ENCODE results near the gene ATP11C. TPM values are rescaled to one million over a fixed set of nuclear protein-coding genes. Genes with fewer than 3 reads are reported as not detected.
A peak's percentile ranks its signal among the peaks of the same experiment; 100 is the strongest.
"Not testable (repeated sequence)": the region's sequence is repeated elsewhere in the genome, so short reads cannot be mapped to it uniquely, and the experiment has no call there.

ATP11C gene
- total and polyA plus RNA-seq, 2 donors, result 14.6 to 21.6 TPM

DNA sequence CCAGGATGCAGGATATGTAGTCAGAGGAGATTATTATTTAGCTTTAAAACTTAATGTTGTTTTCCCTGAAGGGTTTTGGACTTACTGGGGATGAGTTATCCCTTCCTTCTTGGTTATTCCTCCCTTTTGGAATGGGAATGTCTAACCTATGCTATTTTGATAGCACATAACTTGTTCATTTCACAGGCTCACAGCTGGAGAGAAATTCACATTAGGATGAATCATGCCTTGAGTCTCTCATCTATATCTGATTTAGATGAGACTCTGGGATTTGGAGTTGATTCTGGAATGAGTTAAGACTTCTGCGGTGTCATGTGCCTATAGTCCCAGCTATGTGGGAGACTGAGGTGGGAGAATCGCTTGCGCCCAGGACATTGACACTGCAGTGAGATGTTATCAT lies 81.1 kb downstream of the ATP11C start:
- no peaks in the 10 kb centered on the region for H3K9me3 ChIP-seq (ENCODE audit: control insufficient read depth in 2 of 2, insufficient read depth in 1 of 2, low read length in 1 of 2)
- no peak overlapping the region for H3K4me3 ChIP-seq (ENCODE audit: low read length in 2 of 2)
- no peak overlapping the region for H3K27ac ChIP-seq (ENCODE audit: low read depth in 1 of 2, low read length in 1 of 2)
- H3K4me1 ChIP-seq (ENCODE audit: control insufficient read depth in 2 of 2, insufficient read depth in 2 of 2, low read length in 2 of 2), result no peaks in the 10 kb centered on the region
- 97% methylated on average over 3 of the region's 3 CpGs for WGBS
- no peak for DNase-seq (ENCODE audit: low read depth in 6 of 9, low spot score in 9 of 9)
- H3K36me3 ChIP-seq (ENCODE audit: control insufficient read depth in 2 of 2, insufficient read depth in 2 of 2, low read length in 1 of 2), result no peaks in the 10 kb centered on the region
- no peaks in the 10 kb centered on the region for H3K27me3 ChIP-seq (ENCODE audit: control insufficient read depth in 2 of 2, insufficient read depth in 1 of 2, low read length in 1 of 2)

GRCh38 chrX:139850968-139851367 lies 81.9 kb downstream of the ATP11C start:
- 100% methylated on average over 2 of the region's 2 CpGs for WGBS
- no peak for DNase-seq (ENCODE audit: low read depth in 6 of 9, low spot score in 9 of 9)
- H3K4me3 ChIP-seq (ENCODE audit: low read length in 2 of 2), result no peak overlapping the region
- no peaks in the 10 kb centered on the region for H3K36me3 ChIP-seq (ENCODE audit: control insufficient read depth in 2 of 2, insufficient read depth in 2 of 2, low read length in 1 of 2)
- H3K4me1 ChIP-seq (ENCODE audit: control insufficient read depth in 2 of 2, insufficient read depth in 2 of 2, low read length in 2 of 2), result no peaks in the 10 kb centered on the region
- H3K27me3 ChIP-seq (ENCODE audit: control insufficient read depth in 2 of 2, insufficient read depth in 1 of 2, low read length in 1 of 2), result no peaks in the 10 kb centered on the region
- no peaks in the 10 kb centered on the region for H3K9me3 ChIP-seq (ENCODE audit: control insufficient read depth in 2 of 2, insufficient read depth in 1 of 2, low read length in 1 of 2)
- no peak overlapping the region for H3K27ac ChIP-seq (ENCODE audit: low read depth in 1 of 2, low read length in 1 of 2)

DNA sequence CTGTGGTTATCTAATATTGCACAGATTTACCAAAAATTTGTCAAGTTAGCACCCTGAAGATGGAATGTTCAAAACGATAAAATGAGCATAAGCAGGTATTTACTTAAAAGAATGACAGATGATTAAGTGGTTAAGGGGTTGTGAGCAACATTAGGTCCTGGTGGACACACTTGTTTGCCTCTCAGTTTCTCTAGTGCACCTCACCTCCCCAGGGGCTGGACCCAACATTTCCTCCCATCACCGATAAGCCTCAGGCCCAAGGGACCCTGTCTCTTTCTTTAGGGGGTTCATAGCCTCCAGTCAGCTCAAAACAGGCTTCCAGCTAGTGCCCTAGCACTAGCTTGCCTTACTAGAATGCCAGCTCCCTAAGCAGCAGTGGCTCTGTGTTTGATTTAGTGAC lies 88.0 kb downstream of the ATP11C start:
- Histone ChIP-seq H3K4me3 (ENCODE audit: low read length in 2 of 2) (no peak overlapping the region), H3K27ac (ENCODE audit: low read depth in 1 of 2, low read length in 1 of 2) (no peak overlapping the region), H3K4me1 (ENCODE audit: control insufficient read depth in 2 of 2, insufficient read depth in 2 of 2, low read length in 2 of 2) (no peaks in the 10 kb centered on the region), H3K9me3 (ENCODE audit: control insufficient read depth in 2 of 2, insufficient read depth in 1 of 2, low read length in 1 of 2) (no peaks in the 10 kb centered on the region), H3K27me3 (ENCODE audit: control insufficient read depth in 2 of 2, insufficient read depth in 1 of 2, low read length in 1 of 2) (no peaks in the 10 kb centered on the region), H3K36me3 (ENCODE audit: control insufficient read depth in 2 of 2, insufficient read depth in 2 of 2, low read length in 1 of 2) (no peaks in the 10 kb centered on the region)
- no peak for DNase-seq (ENCODE audit: low read depth in 6 of 9, low spot score in 9 of 9)
- 99% methylated on average over 2 of the region's 2 CpGs for WGBS

DNA sequence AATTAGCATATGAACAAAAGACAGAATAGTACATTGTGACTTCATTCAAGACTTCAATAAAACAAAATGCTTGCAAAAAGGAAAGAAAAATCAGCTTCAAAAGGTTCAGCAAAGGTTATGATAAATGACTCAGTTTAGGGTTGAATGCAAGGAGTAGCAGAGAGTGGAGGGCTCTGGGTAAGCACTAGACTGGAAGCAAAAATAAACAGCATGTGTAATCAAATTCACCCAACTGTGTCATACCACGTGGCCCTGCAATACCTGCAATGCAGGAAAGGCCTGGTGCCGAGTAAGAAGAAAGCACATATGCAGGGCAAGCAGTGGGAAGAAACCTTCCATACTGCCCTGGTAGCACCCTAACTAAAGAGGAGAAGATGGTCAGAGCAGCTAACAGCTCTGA lies 88.7 kb downstream of the ATP11C start:
- Histone ChIP-seq H3K36me3 (ENCODE audit: control insufficient read depth in 2 of 2, insufficient read depth in 2 of 2, low read length in 1 of 2) (no peaks in the 10 kb centered on the region), H3K27me3 (ENCODE audit: control insufficient read depth in 2 of 2, insufficient read depth in 1 of 2, low read length in 1 of 2) (no peaks in the 10 kb centered on the region), H3K9me3 (ENCODE audit: control insufficient read depth in 2 of 2, insufficient read depth in 1 of 2, low read length in 1 of 2) (no peaks in the 10 kb centered on the region), H3K27ac (ENCODE audit: low read depth in 1 of 2, low read length in 1 of 2) (no peak overlapping the region), H3K4me1 (ENCODE audit: control insufficient read depth in 2 of 2, insufficient read depth in 2 of 2, low read length in 2 of 2) (no peaks in the 10 kb centered on the region), H3K4me3 (ENCODE audit: low read length in 2 of 2) (no peak overlapping the region)
- DNase-seq (ENCODE audit: low read depth in 6 of 9, low spot score in 9 of 9), result no peak
- 95% methylated on average over 2 of the region's 2 CpGs for WGBS

DNA sequence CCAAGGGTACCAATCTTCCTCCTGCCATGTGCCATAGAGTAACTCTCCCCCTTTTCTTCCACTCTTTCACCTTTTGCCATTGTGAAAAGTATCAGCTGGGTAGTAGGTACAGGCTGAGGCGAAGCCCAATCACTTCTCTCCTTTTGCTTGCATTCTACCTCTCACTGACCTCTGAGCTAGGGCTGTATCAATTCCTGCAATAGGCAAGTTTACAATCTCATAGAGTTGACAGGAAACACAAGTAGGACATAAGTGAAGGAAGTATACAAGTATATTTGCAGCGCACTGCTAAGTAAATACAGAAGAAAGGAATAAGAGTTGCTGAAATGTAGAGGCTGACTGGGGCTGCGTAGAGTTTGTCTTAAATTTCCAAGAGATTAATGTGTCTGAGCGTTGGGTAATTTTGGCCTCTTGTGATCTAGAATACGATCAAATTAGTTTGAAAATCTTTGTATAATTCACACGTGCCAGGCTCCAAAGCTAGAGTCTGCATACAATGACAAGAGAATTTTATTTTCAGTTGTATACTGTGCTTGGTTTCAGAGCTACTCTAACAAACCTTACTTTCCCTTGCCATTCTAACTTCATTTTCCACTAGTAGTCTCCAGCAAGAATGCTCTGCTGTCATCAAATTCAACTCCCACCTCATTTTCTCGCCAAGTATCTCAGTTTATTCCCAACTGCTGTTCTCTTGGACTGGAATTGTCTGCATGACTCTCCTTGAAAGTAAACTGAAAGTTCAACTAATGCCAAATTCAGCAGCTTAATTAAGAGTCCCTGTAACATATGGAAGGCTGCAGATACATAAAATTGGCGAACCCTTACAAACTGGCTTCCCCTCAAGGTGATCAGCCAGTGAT lies 90.3 kb downstream of the ATP11C start:
- no peak for DNase-seq (ENCODE audit: low read depth in 6 of 9, low spot score in 9 of 9)
- WGBS, result 99% methylated on average over 8 of the region's 8 CpGs
- Histone ChIP-seq H3K9me3 (ENCODE audit: control insufficient read depth in 2 of 2, insufficient read depth in 1 of 2, low read length in 1 of 2) (no peaks in the 10 kb centered on the region), H3K36me3 (ENCODE audit: control insufficient read depth in 2 of 2, insufficient read depth in 2 of 2, low read length in 1 of 2) (no peaks in the 10 kb centered on the region), H3K27me3 (ENCODE audit: control insufficient read depth in 2 of 2, insufficient read depth in 1 of 2, low read length in 1 of 2) (no peaks in the 10 kb centered on the region), H3K27ac (ENCODE audit: low read depth in 1 of 2, low read length in 1 of 2) (no peak overlapping the region), H3K4me3 (ENCODE audit: low read length in 2 of 2) (no peak overlapping the region), H3K4me1 (ENCODE audit: control insufficient read depth in 2 of 2, insufficient read depth in 2 of 2, low read length in 2 of 2) (no peaks in the 10 kb centered on the region)

DNA sequence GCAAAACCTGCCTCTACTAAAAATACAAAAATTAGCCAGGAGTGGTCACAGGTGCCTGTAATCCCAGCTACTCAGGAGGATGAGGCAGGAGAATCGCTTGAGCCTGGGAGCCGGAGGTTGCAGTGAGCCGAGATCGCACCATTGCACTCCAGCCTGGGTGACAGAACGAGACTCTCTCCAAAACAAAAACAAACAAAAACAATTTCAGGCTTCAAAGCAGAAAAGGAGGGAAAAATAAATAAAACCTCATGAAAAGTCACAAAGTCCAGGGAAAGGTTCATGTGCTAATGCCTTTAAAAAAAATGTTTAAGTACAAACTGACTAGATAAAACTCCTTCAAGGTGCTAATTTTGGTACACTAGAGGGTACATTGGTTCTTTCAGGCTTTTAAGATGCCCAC lies 96.5 kb downstream of the ATP11C start:
- not testable (repeated sequence) for H3K36me3 ChIP-seq (ENCODE audit: control insufficient read depth in 2 of 2, insufficient read depth in 2 of 2, low read length in 1 of 2); H3K9me3 ChIP-seq (ENCODE audit: control insufficient read depth in 2 of 2, insufficient read depth in 1 of 2, low read length in 1 of 2); DNase-seq (ENCODE audit: low read depth in 6 of 9, low spot score in 9 of 9); H3K4me1 ChIP-seq (ENCODE audit: control insufficient read depth in 2 of 2, insufficient read depth in 2 of 2, low read length in 2 of 2); H3K4me3 ChIP-seq (ENCODE audit: low read length in 2 of 2); H3K27ac ChIP-seq (ENCODE audit: low read depth in 1 of 2, low read length in 1 of 2); H3K27me3 ChIP-seq (ENCODE audit: control insufficient read depth in 2 of 2, insufficient read depth in 1 of 2, low read length in 1 of 2)
- 98% methylated on average over 5 of the region's 5 CpGs for WGBS

DNA sequence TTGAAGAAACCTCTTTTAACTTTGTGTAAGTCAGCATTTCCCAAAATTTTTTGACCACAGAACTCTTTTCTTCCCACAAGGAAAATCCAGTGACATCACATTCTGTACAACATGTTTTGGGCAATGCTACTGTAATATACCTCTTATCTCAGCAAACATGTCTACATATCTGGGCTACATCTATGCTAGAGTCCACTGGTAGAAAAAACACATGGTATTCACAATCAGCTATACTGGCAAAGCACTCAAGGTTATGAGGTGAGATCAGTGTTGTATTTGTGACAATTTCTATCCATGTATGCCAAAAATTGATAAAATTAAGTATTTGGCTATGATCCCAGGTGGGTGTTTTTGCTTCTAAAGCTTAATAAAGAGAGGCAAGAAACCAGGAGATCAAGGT lies 98.0 kb downstream of the ATP11C start:
- Histone ChIP-seq H3K9me3 (ENCODE audit: control insufficient read depth in 2 of 2, insufficient read depth in 1 of 2, low read length in 1 of 2) (no peaks in the 10 kb centered on the region), H3K4me1 (ENCODE audit: control insufficient read depth in 2 of 2, insufficient read depth in 2 of 2, low read length in 2 of 2) (peaks cover 2% of the 10 kb centered on the region in 2 donors), H3K36me3 (ENCODE audit: control insufficient read depth in 2 of 2, insufficient read depth in 2 of 2, low read length in 1 of 2) (no peaks in the 10 kb centered on the region), H3K4me3 (ENCODE audit: low read length in 2 of 2) (no peak overlapping the region), H3K27ac (ENCODE audit: low read depth in 1 of 2, low read length in 1 of 2) (no peak overlapping the region), H3K27me3 (ENCODE audit: control insufficient read depth in 2 of 2, insufficient read depth in 1 of 2, low read length in 1 of 2) (no peaks in the 10 kb centered on the region)
- DNase-seq (ENCODE audit: low read depth in 6 of 9, low spot score in 9 of 9), result no peak

DNA sequence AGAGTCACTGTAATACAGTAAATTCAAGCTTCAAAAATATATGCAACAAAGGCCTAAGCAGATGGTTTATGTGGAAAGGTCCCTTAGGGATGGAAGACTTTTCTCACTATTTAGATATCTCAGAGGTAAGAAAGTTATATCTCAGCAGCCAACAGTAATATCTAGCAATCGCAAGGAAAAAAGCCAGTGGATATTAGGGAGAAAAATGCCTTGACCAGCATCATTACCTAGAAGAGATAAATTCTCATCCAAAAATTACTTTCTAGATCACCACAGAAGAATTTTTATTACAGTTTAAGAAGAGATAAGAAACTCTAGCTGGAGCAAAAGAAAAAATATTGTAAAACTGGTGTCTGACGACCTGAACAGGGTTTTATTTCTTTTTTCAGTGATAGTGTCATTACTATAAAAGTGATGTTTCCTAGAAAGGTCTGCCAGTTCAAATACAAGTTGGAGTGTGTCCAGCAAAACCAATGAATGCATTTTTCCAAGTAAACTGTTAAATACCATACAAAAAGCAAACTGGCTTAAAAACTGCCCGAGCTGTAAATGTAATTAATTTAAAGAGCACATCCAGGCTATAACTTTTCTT lies 100.0 kb downstream of the ATP11C start:
- H3K9me3 ChIP-seq (ENCODE audit: control insufficient read depth in 2 of 2, insufficient read depth in 1 of 2, low read length in 1 of 2), result no peaks in the 10 kb centered on the region
- no peak overlapping the region for H3K4me3 ChIP-seq (ENCODE audit: low read length in 2 of 2)
- no peaks in the 10 kb centered on the region for H3K27me3 ChIP-seq (ENCODE audit: control insufficient read depth in 2 of 2, insufficient read depth in 1 of 2, low read length in 1 of 2)
- no peaks in the 10 kb centered on the region for H3K36me3 ChIP-seq (ENCODE audit: control insufficient read depth in 2 of 2, insufficient read depth in 2 of 2, low read length in 1 of 2)
- no peak overlapping the region for H3K27ac ChIP-seq (ENCODE audit: low read depth in 1 of 2, low read length in 1 of 2)
- 85% methylated on average over 3 of the region's 3 CpGs for WGBS
- no peak for DNase-seq (ENCODE audit: low read depth in 6 of 9, low spot score in 9 of 9)
- H3K4me1 ChIP-seq (ENCODE audit: control insufficient read depth in 2 of 2, insufficient read depth in 2 of 2, low read length in 2 of 2), result peaks cover 2% of the 10 kb centered on the region in 2 donors

GRCh38 chrX:139831675-139832456 lies 101.0 kb downstream of the ATP11C start:
- Histone ChIP-seq H3K36me3 (ENCODE audit: control insufficient read depth in 2 of 2, insufficient read depth in 2 of 2, low read length in 1 of 2) (no peaks in the 10 kb centered on the region), H3K27me3 (ENCODE audit: control insufficient read depth in 2 of 2, insufficient read depth in 1 of 2, low read length in 1 of 2) (no peaks in the 10 kb centered on the region), H3K4me1 (ENCODE audit: control insufficient read depth in 2 of 2, insufficient read depth in 2 of 2, low read length in 2 of 2) (peaks cover 2% of the 10 kb centered on the region in 2 donors), H3K4me3 (ENCODE audit: low read length in 2 of 2) (no peak overlapping the region), H3K9me3 (ENCODE audit: control insufficient read depth in 2 of 2, insufficient read depth in 1 of 2, low read length in 1 of 2) (no peaks in the 10 kb centered on the region), H3K27ac (ENCODE audit: low read depth in 1 of 2, low read length in 1 of 2) (peak overlapping the region in 1 of 2 donors; percentile 36)
- DNase-seq (ENCODE audit: low read depth in 6 of 9, low spot score in 9 of 9), result peak in 1 of 9 donors; percentile 21
- 38% methylated on average over 3 of the region's 3 CpGs for WGBS

All from thymus (tissue), 11 donors.